SK-N-SH treated with all-trans-retinoic acid at 6 μM for 48 hours (cell line): ENCODE data around the gene MRGPRE.

Experiments used
- ATAC-seq: fragments of 200-7000 bp; cut with Tn5 transposase; 3 replicates; pipeline ENCODE4 v1.9.1; 2020; ENCODE audit warnings: mild to moderate bottlenecking, moderate library complexity
- ARNTL ChIP-seq: fragments of 450-650 bp; formaldehyde crosslinking; IDR thresholded peaks from 2 replicates; pipeline ENCODE4 v1.5.0; 2020; ENCODE audit warnings: low read depth, mild to moderate bottlenecking, moderate library complexity, borderline replicate concordance
- BACH2 ChIP-seq: fragments of 250-450 bp; sonication (Bioruptor Pico); IDR thresholded peaks from 2 replicates; pipeline ENCODE4 v1.9.0; 2021; ENCODE audit warnings: mild to moderate bottlenecking, borderline replicate concordance
- CSDC2 ChIP-seq: fragments of 250-450 bp; sonication (Bioruptor Pico); IDR thresholded peaks from 2 replicates; pipeline ENCODE4 v1.5.0; 2020; ENCODE audit warnings: mild to moderate bottlenecking, moderate library complexity
- CSRNP3 ChIP-seq: fragments of 250-450 bp; sonication (Bioruptor Pico); IDR thresholded peaks from 2 replicates; pipeline ENCODE4 v1.5.1; 2021; ENCODE audit warnings: mild to moderate bottlenecking, moderate library complexity
- ESRRG ChIP-seq: fragments of 250-450 bp; sonication (Bioruptor Pico); IDR thresholded peaks from 2 replicates; pipeline ENCODE4 v1.6.1; 2021; ENCODE audit warnings: mild to moderate bottlenecking
- GLIS3 ChIP-seq: fragments of 250-450 bp; sonication (Bioruptor Pico); IDR thresholded peaks from 2 replicates; pipeline ENCODE4 v1.5.0; 2020; ENCODE audit warnings: mild to moderate bottlenecking, moderate library complexity
- OSR1 ChIP-seq: fragments of 250-450 bp; sonication (Bioruptor Pico); IDR thresholded peaks from 2 replicates; pipeline ENCODE4 v1.8.0; 2022; ENCODE audit warnings: moderate library complexity, mild to moderate bottlenecking, inconsistent platforms
- PATZ1 ChIP-seq: fragments of 250-450 bp; sonication (Bioruptor Pico); IDR thresholded peaks from 2 replicates; pipeline ENCODE4 v1.8.0; 2020; ENCODE audit warnings: mild to moderate bottlenecking, moderate library complexity, borderline replicate concordance
- PPARA ChIP-seq: fragments of 250-450 bp; sonication (Bioruptor Pico); IDR thresholded peaks from 2 replicates; pipeline ENCODE4 v1.5.0; 2020; ENCODE audit warnings: mild to moderate bottlenecking, borderline replicate concordance
- RARB ChIP-seq: fragments of 250-450 bp; sonication (Bioruptor Pico); IDR thresholded peaks from 2 replicates; pipeline ENCODE4 v1.8.0; 2021; ENCODE audit warnings: mild to moderate bottlenecking, moderate library complexity
- SNAI2 ChIP-seq: fragments of 250-450 bp; sonication (Bioruptor Pico); IDR thresholded peaks from 2 replicates; pipeline ENCODE4 v1.5.0; 2020; ENCODE audit warnings: mild to moderate bottlenecking, moderate library complexity
- TCF4 ChIP-seq: fragments of 250-450 bp; sonication (Bioruptor Pico); IDR thresholded peaks from 2 replicates; pipeline ENCODE4 v1.8.0; 2021; ENCODE audit warnings: mild to moderate bottlenecking, moderate library complexity, borderline replicate concordance
- TOX ChIP-seq: fragments of 250-450 bp; sonication (Bioruptor Pico); IDR thresholded peaks from 2 replicates; pipeline ENCODE4 v1.8.0; 2021; ENCODE audit warnings: mild to moderate bottlenecking, moderate library complexity, borderline replicate concordance
- TSHZ2 ChIP-seq: fragments of 250-450 bp; sonication (Bioruptor Pico); IDR thresholded peaks from 2 replicates; pipeline ENCODE4 v1.5.0; 2020; ENCODE audit warnings: mild to moderate bottlenecking, moderate library complexity
- ZC3H10 ChIP-seq: fragments of 250-450 bp; sonication (Bioruptor Pico); IDR thresholded peaks from 2 replicates; pipeline ENCODE4 v1.5.1; 2021; ENCODE audit warnings: mild to moderate bottlenecking, moderate library complexity
- ZFP3 ChIP-seq: fragments of 250-450 bp; sonication (Bioruptor Pico); IDR thresholded peaks from 2 replicates; pipeline ENCODE4 v1.5.0; 2020; ENCODE audit warnings: mild to moderate bottlenecking, moderate library complexity
- ZFP30 ChIP-seq: fragments of 450-650 bp; formaldehyde crosslinking; IDR thresholded peaks from 2 replicates; pipeline ENCODE4 v1.5.0; 2022; ENCODE audit warnings: mild to moderate bottlenecking, moderate library complexity
- ZNF565 ChIP-seq: fragments of 450-650 bp; formaldehyde crosslinking; conservative IDR thresholded peaks from 2 replicates; pipeline ENCODE4 v1.5.0; 2020; ENCODE audit warnings: low read depth, mild to moderate bottlenecking, moderate library complexity
- ZNF70 ChIP-seq: fragments of 450-650 bp; formaldehyde crosslinking; IDR thresholded peaks from 2 replicates; pipeline ENCODE4 v1.5.0; 2020; ENCODE audit warnings: mild to moderate bottlenecking, moderate library complexity
- ZNF8 ChIP-seq: fragments of 450-650 bp; formaldehyde crosslinking; IDR thresholded peaks from 2 replicates; pipeline ENCODE4 v1.5.0; 2020; ENCODE audit warnings: mild to moderate bottlenecking, moderate library complexity
- TF ChIP-seq, protein P1 (sequence below): fragments of 250-450 bp; sonication (Bioruptor Pico); IDR thresholded peaks from 2 replicates; pipeline ENCODE4 v1.5.1; 2020; ENCODE audit warnings: low read depth, mild to moderate bottlenecking, moderate library complexity

Gene MRGPRE

GRCh38 chr11:3220521-3221407 is 11.5 kb downstream of the MRGPRE start:
- no peak for ATAC-seq
- TF ChIP-seq ESRRG (CRISPR knock-in tag) (no peak), BACH2 (CRISPR knock-in tag) (no peak)

GRCh38 chr11:3220101-3220500 is 12.1 kb downstream of the MRGPRE start:
- no peak for ATAC-seq
- TF ChIP-seq ZFP3 (CRISPR knock-in tag) (no peak), ZFP30 (CRISPR knock-in tag) (no peak), ZNF70 (CRISPR knock-in tag) (no peak), RARB (CRISPR knock-in tag) (no peak), OSR1 (CRISPR knock-in tag) (no peak), CSDC2 (CRISPR knock-in tag) (no peak), TCF4 (CRISPR knock-in tag) (no peak), ZNF8 (CRISPR knock-in tag) (no peak), CSRNP3 (CRISPR knock-in tag) (no peak), TOX (CRISPR knock-in tag) (no peak), GLIS3 (CRISPR knock-in tag) (no peak), SNAI2 (CRISPR knock-in tag) (no peak), ZNF565 (CRISPR knock-in tag) (no peak)
- TF ChIP-seq, protein P1, sequence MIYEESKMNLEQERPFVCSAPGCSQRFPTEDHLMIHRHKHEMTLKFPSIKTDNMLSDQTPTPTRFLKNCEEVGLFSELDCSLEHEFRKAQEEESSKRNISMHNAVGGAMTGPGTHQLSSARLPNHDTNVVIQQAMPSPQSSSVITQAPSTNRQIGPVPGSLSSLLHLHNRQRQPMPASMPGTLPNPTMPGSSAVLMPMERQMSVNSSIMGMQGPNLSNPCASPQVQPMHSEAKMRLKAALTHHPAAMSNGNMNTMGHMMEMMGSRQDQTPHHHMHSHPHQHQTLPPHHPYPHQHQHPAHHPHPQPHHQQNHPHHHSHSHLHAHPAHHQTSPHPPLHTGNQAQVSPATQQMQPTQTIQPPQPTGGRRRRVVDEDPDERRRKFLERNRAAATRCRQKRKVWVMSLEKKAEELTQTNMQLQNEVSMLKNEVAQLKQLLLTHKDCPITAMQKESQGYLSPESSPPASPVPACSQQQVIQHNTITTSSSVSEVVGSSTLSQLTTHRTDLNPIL (CRISPR knock-in tag) = no peak

DNA sequence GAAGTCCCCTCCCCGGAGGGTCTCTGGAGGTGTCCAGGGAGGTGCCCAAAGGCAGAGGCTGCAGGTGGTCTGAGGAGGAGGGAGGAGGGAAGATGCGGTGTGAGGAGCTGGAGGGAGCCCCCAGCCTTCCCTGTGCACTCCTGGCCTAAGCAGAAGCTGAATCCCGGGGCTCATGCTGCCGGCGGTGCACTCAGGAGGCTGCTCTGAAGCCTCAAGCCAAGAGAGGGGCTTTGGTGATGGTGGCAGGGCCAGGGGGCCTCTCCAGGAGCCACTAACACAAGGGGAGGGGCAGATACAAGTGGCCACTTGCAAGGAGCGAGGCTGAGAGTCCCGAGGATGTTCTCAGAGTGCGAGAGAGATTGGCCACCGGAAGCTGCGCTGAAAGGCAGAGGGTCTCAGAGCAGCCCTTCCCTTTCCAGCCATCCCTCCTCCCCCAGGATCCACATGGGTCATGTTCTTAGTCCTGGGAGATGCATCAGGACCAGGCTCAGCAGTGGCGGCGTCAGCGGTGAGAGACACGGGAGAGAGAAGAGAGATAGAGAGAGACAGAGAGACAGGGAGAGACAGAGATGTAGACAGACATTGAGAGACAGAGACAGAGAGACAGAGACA is 12.8 kb downstream of the MRGPRE start:
- no peak for TF ChIP-seq GLIS3 (CRISPR knock-in tag)
- TF ChIP-seq, protein P1 (CRISPR knock-in tag) = no peak
- TF ChIP-seq ZC3H10 (CRISPR knock-in tag) = no peak
- TF ChIP-seq BACH2 (CRISPR knock-in tag) = no peak
- TF ChIP-seq ZNF70 (CRISPR knock-in tag) = no peak
- no peak for TF ChIP-seq ARNTL (CRISPR knock-in tag)
- TF ChIP-seq PATZ1 = no peak
- no peak for ATAC-seq

- ATAC-seq = no peak
- no peak for TF ChIP-seq BACH2 (CRISPR knock-in tag)
- TF ChIP-seq ARNTL (CRISPR knock-in tag) = no peak
- TF ChIP-seq GLIS3 (CRISPR knock-in tag) = no peak
- no peak for TF ChIP-seq PATZ1
- TF ChIP-seq PPARA (CRISPR knock-in tag) = no peak
- no peak for TF ChIP-seq ZNF8 (CRISPR knock-in tag)
- TF ChIP-seq SNAI2 (CRISPR knock-in tag) = no peak
- TF ChIP-seq OSR1 (CRISPR knock-in tag) = no peak
- no peak for TF ChIP-seq CSDC2 (CRISPR knock-in tag)
- no peak for TF ChIP-seq TSHZ2 (CRISPR knock-in tag)
- no peak for TF ChIP-seq ZFP3 (CRISPR knock-in tag)
These were observed 13.5 kb downstream of the MRGPRE start, which contains the start of gene MRGPRG for GRCh38 chr11:3218483-3219280. TSS of gene MRGPRG (minus strand) at chr11:3218813. CDS start at chr11:3218813, 0 bp downstream.
